Upper lobe of left lung (tissue), 4 donors: ENCODE data around the gene TMEM132E.

Experiments
- CTCF ChIP-seq, 6 experiments: fragments of 450-650 bp in 4 of 6; fragments of 200-600 bp in 2 of 6; sonication (generic) in 2 of 6; IDR thresholded peaks; one replicate each; pipeline ENCODE4 v1.5.1; 2016 to 2019; ENCODE audit warnings: antibody characterized with exemption in 6 of 6
- POLR2AphosphoS5 ChIP-seq, 2 donors: sonication (generic); formaldehyde crosslinking; IDR thresholded peaks; one replicate each; pipeline ENCODE4 v1.5.1; 2017; ENCODE audit warnings: antibody characterized with exemption in 2 of 2

GRCh38 chr17:34592002-34592401, 12.6 kb downstream of the TMEM132E start:
- TF ChIP-seq POLR2AphosphoS5 (IDR thresholded peaks at IDR 0.05) (no peak), CTCF (IDR thresholded peaks at IDR 0.05) (no peak)
